Common myeloid progenitor, CD34-positive (primary cell): Measurements from ENCODE around the gene CAB39L.
A peak's percentile ranks its signal among the peaks of the same experiment; 100 is the strongest.

Source experiments
- CTCF ChIA-PET: fragments of 350-600 bp; sonication (Branson Sonifier 250); formaldehyde crosslinking; loops from one replicate; lab custom pipeline; 2021; ENCODE audit warnings: antibody characterized with exemption; lab: Charles Lee
- POLR2A ChIA-PET: fragments of 350-600 bp; sonication (Branson Sonifier 250); formaldehyde crosslinking; loops from one replicate; lab custom pipeline; 2021; ENCODE audit warnings: antibody characterized with exemption; lab: Charles Lee
- DNase-seq, 3 donors: peaks; one replicate each; pipeline versions ENCODE4 v3.0.0 to v3.0.0-alpha.2; 2013
- H3K27ac ChIP-seq, 2 experiments: 1 replicate in 1 of 2; 2 replicates in 1 of 2; pipeline ENCODE4 v1.7.0; 2013; ENCODE audit warnings: inconsistent platforms in 2 of 2, low read length in 2 of 2, mild to moderate bottlenecking in 2 of 2, low read depth in 1 of 2, moderate library complexity in 1 of 2; ENCODE audit not compliant: severe bottlenecking in 2 of 2, insufficient read depth in 1 of 2, poor library complexity in 1 of 2
- H3K27me3 ChIP-seq, 5 experiments: replicated peaks in 2 of 5; 1 replicate in 3 of 5; 2 replicates in 2 of 5; pipeline versions ENCODE4 v1.6.1 to v1.7.0; 2013; ENCODE audit warnings: low read length in 4 of 5, mild to moderate bottlenecking in 2 of 5, moderate library complexity in 2 of 5, inconsistent platforms in 1 of 5; ENCODE audit not compliant: insufficient read depth in 5 of 5, control insufficient read depth in 4 of 5
- H3K36me3 ChIP-seq, 4 experiments: 1 replicate in 2 of 4; 2 replicates in 2 of 4; pipeline versions ENCODE4 v1.6.1 to v1.7.0; 2013; ENCODE audit warnings: low read length in 3 of 4, control low read depth in 1 of 4, mild to moderate bottlenecking in 1 of 4; ENCODE audit not compliant: control insufficient read depth in 4 of 4, insufficient read depth in 4 of 4
- H3K4me1 ChIP-seq, 4 experiments: 1 replicate in 3 of 4; 2 replicates in 1 of 4; pipeline versions ENCODE4 v1.6.1 to v1.7.1; 2013; ENCODE audit warnings: low read length in 3 of 4, mild to moderate bottlenecking in 3 of 4, control low read depth in 1 of 4, inconsistent platforms in 1 of 4, moderate library complexity in 1 of 4; ENCODE audit not compliant: control insufficient read depth in 4 of 4, insufficient read depth in 4 of 4; ENCODE audit errors: control extremely low read depth in 1 of 4
- H3K4me3 ChIP-seq, 7 experiments: 1 replicate in 4 of 7; 2 replicates in 3 of 7; pipeline versions ENCODE4 v1.5.1 to v1.7.0; 2013; ENCODE audit warnings: mild to moderate bottlenecking in 7 of 7, low read length in 6 of 7, moderate library complexity in 6 of 7, inconsistent platforms in 2 of 7, low read depth in 2 of 7, control low read depth in 1 of 7; ENCODE audit not compliant: insufficient read depth in 4 of 7, control insufficient read depth in 1 of 7; ENCODE audit errors: extremely low read depth in 1 of 7
- H3K9me3 ChIP-seq, 5 experiments: 1 replicate in 4 of 5; 2 replicates in 1 of 5; pipeline versions ENCODE4 v1.6.1 to v1.7.1; 2013; ENCODE audit warnings: low read length in 4 of 5, mild to moderate bottlenecking in 2 of 5, inconsistent platforms in 1 of 5, low read depth in 1 of 5, moderate library complexity in 1 of 5; ENCODE audit not compliant: control insufficient read depth in 4 of 5, insufficient read depth in 2 of 5; ENCODE audit errors: control extremely low read depth in 1 of 5
- WGBS: methylation state at CpG from one replicate; pipeline ENCODE4 v1.1.5; 2013; ENCODE audit not compliant: insufficient coverage; 5-methylcytosine and 5-hydroxymethylcytosine counted together

The CAB39L gene

DNA sequence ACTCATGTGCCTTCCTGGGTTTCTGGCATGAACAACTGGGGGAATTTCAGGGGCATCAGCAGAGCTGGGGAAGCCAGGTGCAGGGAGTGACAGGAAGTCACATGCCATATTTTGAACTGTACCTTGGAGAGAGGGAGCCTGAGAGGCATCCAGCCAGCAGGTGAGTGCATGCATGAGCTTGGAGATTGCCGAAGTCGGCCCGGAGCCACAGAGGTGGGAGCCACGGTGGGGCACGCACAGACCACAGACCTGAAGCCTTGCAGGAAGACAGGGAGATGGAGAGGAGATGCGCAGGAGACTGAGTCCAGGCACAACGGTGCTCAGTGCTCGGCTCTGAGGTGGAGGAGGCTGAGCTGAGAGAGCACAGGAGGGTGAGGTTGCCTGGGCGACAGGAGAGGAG is 141.0 kb downstream of the CAB39L start:
- H3K4me1 ChIP-seq = peaks cover 0 to 11% (median 5%) of the 10 kb centered on the region in 4 experiments
- H3K36me3 ChIP-seq = peaks cover 0 to under 1% (median 0%) of the 10 kb centered on the region in 4 experiments
- no peak overlapping the region for H3K4me3 ChIP-seq
- H3K27ac ChIP-seq = no peak overlapping the region
- H3K9me3 ChIP-seq = no peaks in the 10 kb centered on the region
- ChIA-PET POLR2A (no interaction called here), CTCF (interaction anchor here (0.8 to 1.9 kb wide), 5 partner anchors 19 to 306 kb away, joined by 3 to 11 read pairs (median 4); no protein-coding TSS in a partner anchor)
- whole genome bisulfite sequencing = 95% methylated on average over 9 of the region's 9 CpGs
- H3K27me3 ChIP-seq = no peaks in the 10 kb centered on the region
- DNase-seq = no peak

DNA sequence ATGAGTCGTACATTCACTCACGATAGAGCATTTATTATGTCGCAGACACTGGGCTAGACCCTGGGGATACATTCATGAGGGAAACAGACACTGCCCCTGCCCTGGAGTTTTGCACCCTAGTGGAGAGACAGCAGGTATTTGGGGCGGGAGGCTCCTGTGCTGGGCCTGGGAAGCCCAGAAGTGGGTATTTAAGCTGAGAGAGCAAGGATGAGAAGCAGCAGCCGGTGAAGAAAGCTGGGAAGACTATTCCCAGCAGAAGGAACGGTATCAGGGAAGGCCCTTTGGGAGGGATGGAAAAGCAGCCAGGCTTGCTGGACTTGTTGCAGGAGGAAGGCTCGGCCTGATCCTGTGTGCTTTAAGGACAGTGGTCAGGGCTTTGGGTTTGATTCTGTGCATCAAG is 141.6 kb downstream of the CAB39L start:
- peaks cover 0 to 11% (median 5%) of the 10 kb centered on the region in 4 experiments for H3K4me1 ChIP-seq
- no peaks in the 10 kb centered on the region for H3K9me3 ChIP-seq
- no peaks in the 10 kb centered on the region for H3K27me3 ChIP-seq
- ChIA-PET CTCF (interaction anchor here (0.7 to 1.9 kb wide), 4 partner anchors 19 to 306 kb away, joined by 3 to 11 read pairs (median 4); no protein-coding TSS in a partner anchor), POLR2A (no interaction called here)
- H3K27ac ChIP-seq = no peak overlapping the region
- 98% methylated on average over 5 of the region's 7 CpGs for WGBS
- H3K36me3 ChIP-seq = peaks cover 0 to 6% (median 0%) of the 10 kb centered on the region in 4 experiments
- DNase-seq = no peak
- H3K4me3 ChIP-seq = no peak overlapping the region

- no peaks in the 10 kb centered on the region for H3K27me3 ChIP-seq
- CTCF ChIA-PET = interaction anchor here (0.7 to 1.8 kb wide), 15 partner anchors 14 to 437 kb away, joined by 3 to 7 read pairs (median 3); no protein-coding TSS in a partner anchor
- peak; percentile 75 to 85 (median 84) for DNase-seq
- POLR2A ChIA-PET = no interaction called here
- peaks cover 0 to 7% (median 0%) of the 10 kb centered on the region in 4 experiments for H3K36me3 ChIP-seq
- peaks cover 0 to 11% (median 5%) of the 10 kb centered on the region in 4 experiments for H3K4me1 ChIP-seq
- WGBS = 56% methylated on average over 20 of the region's 20 CpGs
- no peaks in the 10 kb centered on the region for H3K9me3 ChIP-seq
- peak overlapping the region in 6 of 7 experiments; percentile 16 to 78 (median 54) for H3K4me3 ChIP-seq
- H3K27ac ChIP-seq = no peak overlapping the region
These were observed 142.9 kb downstream of the CAB39L start for GRCh38 chr13:49300739-49301589.

GRCh38 chr13:49300276-49300675 is 143.6 kb downstream of the CAB39L start:
- H3K27ac ChIP-seq = no peak overlapping the region
- DNase-seq = no peak
- no peaks in the 10 kb centered on the region for H3K27me3 ChIP-seq
- H3K4me3 ChIP-seq = no peak overlapping the region
- peaks cover 0 to 11% (median 5%) of the 10 kb centered on the region in 4 experiments for H3K4me1 ChIP-seq
- ChIA-PET CTCF (interaction anchor here (0.7 to 1.8 kb wide), 13 partner anchors 13 to 312 kb away, joined by 3 to 7 read pairs (median 4); no protein-coding TSS in a partner anchor), POLR2A (no interaction called here)
- WGBS = 93% methylated on average over 4 of the region's 5 CpGs
- H3K36me3 ChIP-seq = peaks cover 0 to 11% (median 3%) of the 10 kb centered on the region in 4 experiments
- no peaks in the 10 kb centered on the region for H3K9me3 ChIP-seq

- ChIA-PET CTCF (interaction anchor here (0.6 to 1.8 kb wide), 5 partner anchors 10 to 142 kb away, joined by 3 to 6 read pairs (median 4); no protein-coding TSS in a partner anchor), POLR2A (no interaction called here)
- no peak for DNase-seq
- Histone ChIP-seq H3K4me1 (peaks cover 0 to 11% (median 5%) of the 10 kb centered on the region in 4 experiments), H3K27ac (no peak overlapping the region), H3K36me3 (peaks cover 0 to 14% (median 7%) of the 10 kb centered on the region in 4 experiments), H3K9me3 (no peaks in the 10 kb centered on the region), H3K4me3 (no peak overlapping the region), H3K27me3 (no peaks in the 10 kb centered on the region)
- WGBS = 100% methylated on average over 7 of the region's 7 CpGs
These were observed 144.8 kb downstream of the CAB39L start for GRCh38 chr13:49298903-49299605.

DNA sequence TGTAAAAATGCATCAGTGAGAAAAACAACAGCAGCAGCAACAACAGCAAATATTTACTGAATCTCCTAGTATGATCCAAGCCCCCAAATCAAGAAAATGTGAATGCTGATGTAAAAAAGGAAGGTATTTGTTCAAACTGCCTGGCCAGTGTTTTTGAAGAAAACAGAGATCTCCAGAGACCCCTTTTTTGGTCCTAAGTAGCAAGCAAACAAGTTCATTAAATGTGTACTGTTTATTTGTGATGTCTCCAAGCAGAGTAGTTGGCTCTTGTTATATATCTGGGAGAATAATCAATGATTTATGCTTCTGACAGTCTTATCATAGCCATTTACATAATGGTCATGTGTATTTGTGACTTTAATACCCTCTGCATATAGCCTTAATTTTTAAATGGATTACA is 145.4 kb downstream of the CAB39L start:
- DNase-seq = no peak
- Histone ChIP-seq H3K4me3 (no peak overlapping the region), H3K36me3 (peaks cover 0 to 15% (median 8%) of the 10 kb centered on the region in 4 experiments), H3K9me3 (no peaks in the 10 kb centered on the region), H3K4me1 (peaks cover 0 to 7% (median 2%) of the 10 kb centered on the region in 4 experiments), H3K27me3 (no peaks in the 10 kb centered on the region), H3K27ac (no peak overlapping the region)
- ChIA-PET CTCF (interaction anchor here (0.9 to 1.3 kb wide), 3 partner anchors 9 to 142 kb away, joined by 3 to 6 read pairs (median 4); no protein-coding TSS in a partner anchor), POLR2A (no interaction called here)
